NCI-H2081 (cell line): ENCODE data around the gene MVP.

Source experiments
- DNase-seq, 2 experiments: peaks; one replicate each; lab custom pipeline; 2025; lab: John Stamatoyannopoulos, UW

Gene MVP

DNA sequence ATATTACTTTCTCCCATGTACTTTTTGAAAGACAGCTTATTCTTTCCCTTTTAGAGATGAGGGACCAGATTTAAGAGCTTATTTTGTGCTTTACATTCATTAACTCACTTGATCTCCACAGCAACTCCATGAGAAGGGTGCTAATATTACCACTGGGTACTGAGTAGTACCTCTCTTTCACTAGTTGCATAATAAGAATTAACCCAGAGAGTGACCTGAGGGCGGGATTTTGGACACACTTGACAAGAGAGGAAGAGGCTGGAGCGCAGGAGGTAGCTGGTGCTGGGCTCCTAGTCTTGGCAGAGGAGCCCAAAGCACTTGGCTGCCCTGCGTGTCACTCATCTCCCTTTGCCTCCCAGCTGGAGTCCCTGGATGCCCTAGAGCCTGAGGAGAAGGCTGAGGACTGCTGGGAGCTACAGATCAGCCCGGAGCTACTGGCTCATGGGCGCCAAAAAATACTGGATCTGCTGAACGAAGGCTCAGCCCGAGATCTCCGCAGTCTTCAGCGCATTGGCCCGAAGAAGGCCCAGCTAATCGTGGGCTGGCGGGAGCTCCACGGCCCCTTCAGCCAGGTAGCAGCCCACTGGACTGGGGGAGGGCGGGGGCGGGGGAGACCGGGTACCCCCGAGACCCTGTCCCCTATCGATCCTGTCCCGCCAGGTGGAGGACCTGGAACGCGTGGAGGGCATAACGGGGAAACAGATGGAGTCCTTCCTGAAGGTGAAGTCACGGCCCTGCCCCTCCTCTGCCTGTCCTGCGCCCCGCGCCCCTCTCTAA is 15.6 kb upstream of the MVP start:
- peak in 1 of 2 experiments; percentile 49 for DNase-seq

GRCh38 chr16:29805232-29806098 is 14.8 kb upstream of the MVP start:
- peak; percentile 98 for DNase-seq

DNA sequence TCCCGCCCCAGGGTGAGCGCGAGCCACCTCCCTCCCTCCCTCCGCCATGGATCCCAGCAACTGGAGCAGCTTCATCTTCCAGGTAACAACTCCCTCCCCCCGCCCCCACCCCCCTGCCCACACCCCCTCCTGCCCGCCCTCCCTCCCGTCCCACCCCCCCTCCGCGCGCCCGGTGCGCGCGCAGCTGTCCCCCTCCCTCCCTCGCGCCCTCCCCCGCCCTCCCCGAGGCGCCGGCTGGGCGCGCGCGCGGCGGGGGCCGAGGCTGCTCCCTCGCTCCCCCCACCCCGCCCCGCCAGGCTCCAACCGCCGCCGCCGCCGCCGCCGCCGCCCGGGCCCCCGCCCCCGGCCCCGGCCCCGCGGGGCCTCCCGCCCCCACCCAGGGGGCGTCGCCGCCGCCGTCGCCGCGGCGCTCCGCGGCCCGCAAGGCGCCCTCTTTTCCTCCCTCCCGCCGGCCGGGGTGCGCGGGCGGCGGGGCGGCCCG is 14.1 kb upstream of the MVP start, which contains the start of gene MAZ:
TSS of gene MAZ (plus strand) at position 431 of the 481 bp plus-strand sequence. CDS start 173 bp downstream, outside the sequence.
- DNase-seq = no peak

DNA sequence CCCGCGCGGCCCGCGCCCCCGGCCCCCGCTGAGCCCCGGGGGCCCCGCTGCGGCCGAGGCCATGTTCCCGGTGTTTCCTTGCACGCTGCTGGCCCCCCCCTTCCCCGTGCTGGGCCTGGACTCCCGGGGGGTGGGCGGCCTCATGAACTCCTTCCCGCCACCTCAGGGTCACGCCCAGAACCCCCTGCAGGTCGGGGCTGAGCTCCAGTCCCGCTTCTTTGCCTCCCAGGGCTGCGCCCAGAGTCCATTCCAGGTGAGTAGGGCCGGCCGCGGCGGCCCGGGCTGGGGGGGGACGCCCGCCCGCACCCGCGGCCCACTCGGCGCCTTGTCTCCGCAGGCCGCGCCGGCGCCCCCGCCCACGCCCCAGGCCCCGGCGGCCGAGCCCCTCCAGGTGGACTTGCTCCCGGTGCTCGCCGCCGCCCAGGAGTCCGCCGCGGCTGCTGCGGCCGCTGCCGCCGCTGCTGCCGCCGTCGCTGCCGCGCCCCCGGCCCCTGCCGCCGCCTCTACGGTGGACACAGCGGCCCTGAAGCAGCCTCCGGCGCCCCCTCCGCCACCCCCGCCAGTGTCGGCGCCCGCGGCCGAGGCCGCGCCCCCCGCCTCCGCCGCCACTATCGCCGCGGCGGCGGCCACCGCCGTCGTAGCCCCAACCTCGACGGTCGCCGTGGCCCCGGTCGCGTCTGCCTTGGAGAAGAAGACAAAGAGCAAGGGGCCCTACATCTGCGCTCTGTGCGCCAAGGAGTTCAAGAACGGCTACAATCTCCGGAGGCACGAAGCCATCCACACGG is 13.4 kb upstream of the MVP start:
- DNase-seq = peak; percentile 78 to 84

GRCh38 chr16:29807426-29808218 is 12.6 kb upstream of the MVP start:
- DNase-seq = peak; percentile 84 to 88

DNA sequence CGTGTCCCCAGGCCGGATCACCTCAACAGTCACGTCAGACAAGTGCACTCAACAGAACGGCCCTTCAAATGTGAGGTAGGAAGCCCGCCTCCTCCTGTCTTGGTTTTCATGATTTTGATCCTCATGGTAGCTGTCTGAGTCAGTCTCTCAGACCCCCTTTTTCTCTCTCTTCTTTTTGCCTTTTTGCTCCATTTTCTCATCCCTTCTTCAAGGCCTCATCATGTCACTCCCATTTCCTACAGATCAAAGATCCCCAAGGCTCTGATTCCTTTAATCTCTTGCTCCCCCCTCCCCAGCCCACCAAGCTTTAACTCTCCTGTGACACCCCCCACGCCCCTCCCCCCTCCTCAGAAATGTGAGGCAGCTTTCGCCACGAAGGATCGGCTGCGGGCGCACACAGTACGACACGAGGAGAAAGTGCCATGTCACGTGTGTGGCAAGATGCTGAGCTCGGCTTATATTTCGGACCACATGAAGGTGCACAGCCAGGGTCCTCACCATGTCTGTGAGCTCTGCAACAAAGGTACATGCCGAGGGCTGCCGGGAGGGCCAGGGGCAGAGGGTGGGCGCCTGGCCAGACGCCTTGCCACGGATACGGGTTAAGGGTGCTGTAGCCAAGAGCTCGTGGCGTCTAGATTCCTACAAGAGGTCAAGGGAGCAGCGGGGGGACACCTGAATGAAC is 11.9 kb upstream of the MVP start:
- DNase-seq = no peak

DNA sequence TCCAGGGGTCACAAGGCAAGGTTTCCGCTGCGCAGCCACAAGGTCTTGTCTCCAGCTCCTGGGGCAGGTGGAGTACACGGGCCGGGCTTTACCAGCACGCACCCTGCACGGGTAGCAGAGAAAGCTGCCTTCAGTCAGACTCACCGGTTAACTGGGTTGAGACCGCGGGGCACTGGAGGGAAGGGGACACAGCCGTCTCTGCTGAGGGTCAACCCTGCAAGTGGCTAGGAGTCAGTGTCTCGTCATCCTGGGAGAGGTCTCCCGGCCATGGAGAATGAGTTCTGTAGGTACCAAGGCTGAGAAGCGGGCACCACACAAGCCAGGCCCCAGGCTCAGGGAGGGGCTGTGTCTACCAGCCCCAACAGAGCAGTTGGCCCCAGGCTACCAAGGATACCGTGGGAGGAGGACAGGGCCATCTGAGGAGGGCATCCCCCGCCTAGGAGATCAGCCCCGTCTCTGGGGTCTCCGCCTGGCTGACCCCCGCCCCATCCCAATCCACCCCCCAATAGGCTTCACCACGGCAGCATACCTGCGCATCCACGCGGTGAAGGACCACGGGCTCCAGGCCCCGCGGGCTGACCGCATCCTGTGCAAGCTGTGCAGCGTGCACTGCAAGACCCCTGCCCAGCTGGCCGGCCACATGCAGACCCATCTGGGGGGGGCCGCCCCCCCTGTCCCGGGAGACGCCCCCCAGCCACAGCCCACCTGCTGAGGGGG is 11.1 kb upstream of the MVP start:
- DNase-seq = no peak

DNA sequence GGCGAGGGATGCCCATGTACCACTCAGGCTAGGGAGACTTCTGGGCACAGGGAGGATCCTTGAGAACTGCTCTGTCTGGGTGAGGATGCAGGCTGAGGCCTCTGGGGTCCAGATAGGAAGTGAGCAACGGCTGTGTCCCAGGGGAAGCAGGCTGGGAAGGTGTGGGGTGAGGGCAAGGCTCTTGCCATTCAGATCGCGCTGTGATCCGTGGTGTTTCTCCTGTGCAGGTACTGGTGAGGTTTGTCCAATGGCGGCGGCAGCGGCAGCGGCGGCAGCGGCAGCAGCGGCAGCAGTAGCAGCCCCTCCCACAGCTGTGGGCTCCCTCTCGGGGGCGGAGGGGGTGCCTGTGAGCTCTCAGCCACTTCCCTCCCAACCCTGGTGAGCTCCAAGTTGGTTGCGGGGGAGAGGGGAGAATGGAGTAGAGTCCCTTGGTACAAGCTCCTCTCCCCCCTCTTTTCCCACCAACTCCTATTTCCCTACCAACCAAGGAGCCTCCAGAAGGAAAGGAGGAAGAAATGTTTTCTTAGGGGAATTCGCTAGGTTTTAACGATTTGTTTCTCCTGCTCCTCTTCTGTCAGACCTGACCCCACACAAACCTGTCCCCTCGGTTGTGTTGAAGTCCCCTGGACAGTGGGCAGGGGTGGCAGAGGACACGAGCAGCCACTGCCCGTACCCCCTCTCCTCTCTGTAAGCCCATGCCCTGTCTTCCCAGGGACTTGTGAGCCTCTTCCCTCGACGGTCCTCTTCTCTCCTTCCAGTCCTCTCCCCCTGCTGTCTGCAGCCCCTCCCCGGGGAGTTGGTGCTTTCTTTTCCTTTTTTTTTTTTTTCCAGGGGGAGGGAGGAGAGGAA is 10.2 kb upstream of the MVP start:
- no peak for DNase-seq

DNA sequence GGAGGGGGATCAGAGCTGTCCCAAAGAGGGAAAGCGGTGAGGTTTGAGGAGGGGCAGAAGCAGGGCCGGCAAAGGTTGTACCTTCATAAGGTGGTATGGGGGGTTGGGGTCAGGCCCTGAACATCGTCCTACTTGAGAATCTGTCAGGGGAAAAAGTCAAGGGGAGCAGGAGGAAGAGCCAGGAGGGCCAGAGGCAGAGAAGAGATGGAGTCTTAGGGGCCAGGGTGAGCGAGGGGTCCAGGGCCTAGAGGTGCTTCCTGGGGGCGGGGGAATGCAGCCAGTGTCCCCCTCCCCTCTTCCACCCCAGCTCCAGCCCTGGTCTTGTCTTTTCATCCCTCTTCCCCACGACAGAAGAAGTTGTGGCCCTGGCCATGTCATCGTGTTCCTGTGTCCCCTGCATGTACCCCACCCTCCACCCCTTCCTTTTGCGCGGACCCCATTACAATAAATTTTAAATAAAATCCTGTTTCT is 9.5 kb upstream of the MVP start:
- DNase-seq = no peak

- peak; percentile 74 to 77 for DNase-seq
These were observed 8.9 kb upstream of the MVP start for GRCh38 chr16:29811170-29811895.

- DNase-seq = no peak
These were observed 8.2 kb upstream of the MVP start, which contains the start of gene PRRT2 for GRCh38 chr16:29811896-29812665. TSS of gene PRRT2 (plus strand) at chr16:29812193. CDS start at chr16:29813055, 862 bp downstream.

- DNase-seq = no peak
These were observed 7.3 kb upstream of the MVP start for GRCh38 chr16:29812754-29813643.

DNA sequence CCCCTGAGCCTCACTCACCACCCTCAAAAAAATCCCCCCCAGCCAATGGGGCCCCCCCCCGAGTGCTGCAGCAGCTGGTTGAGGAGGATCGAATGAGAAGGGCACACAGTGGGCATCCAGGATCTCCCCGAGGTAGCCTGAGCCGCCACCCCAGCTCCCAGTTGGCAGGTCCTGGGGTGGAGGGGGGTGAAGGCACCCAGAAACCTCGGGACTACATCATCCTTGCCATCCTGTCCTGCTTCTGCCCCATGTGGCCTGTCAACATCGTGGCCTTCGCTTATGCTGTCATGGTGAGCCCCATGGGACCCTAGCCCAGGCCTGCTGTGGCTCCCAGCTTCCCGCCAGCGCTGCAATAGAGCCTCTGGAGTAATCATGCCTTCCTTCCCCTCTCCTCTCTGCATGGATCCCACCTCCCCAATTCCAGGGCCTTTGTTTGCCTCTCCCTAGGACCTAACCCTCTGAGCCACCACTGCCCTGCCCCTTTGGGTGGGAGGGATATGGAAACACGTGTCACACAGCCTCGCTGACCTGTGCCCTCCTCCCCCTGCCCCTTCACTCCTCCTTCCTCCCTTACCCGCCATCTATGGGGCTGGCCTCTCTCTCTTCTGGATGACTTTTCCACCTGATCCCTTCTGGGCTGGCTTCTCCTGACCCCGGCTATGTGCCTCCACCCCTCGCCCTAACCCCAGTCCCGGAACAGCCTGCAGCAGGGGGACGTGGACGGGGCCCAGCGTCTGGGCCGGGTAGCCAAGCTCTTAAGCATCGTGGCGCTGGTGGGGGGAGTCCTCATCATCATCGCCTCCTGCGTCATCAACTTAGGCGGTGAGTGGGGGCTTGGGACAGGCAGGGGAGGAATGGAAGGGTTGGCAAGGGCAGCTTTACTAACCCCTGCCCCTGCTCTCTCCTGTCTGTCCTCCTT is 6.4 kb upstream of the MVP start:
- DNase-seq = no peak

- DNase-seq = no peak
These were observed 5.7 kb upstream of the MVP start for GRCh38 chr16:29814592-29814991.
